ENCODE measurements around the gene LIN52.

LIN52 gene

DNA sequence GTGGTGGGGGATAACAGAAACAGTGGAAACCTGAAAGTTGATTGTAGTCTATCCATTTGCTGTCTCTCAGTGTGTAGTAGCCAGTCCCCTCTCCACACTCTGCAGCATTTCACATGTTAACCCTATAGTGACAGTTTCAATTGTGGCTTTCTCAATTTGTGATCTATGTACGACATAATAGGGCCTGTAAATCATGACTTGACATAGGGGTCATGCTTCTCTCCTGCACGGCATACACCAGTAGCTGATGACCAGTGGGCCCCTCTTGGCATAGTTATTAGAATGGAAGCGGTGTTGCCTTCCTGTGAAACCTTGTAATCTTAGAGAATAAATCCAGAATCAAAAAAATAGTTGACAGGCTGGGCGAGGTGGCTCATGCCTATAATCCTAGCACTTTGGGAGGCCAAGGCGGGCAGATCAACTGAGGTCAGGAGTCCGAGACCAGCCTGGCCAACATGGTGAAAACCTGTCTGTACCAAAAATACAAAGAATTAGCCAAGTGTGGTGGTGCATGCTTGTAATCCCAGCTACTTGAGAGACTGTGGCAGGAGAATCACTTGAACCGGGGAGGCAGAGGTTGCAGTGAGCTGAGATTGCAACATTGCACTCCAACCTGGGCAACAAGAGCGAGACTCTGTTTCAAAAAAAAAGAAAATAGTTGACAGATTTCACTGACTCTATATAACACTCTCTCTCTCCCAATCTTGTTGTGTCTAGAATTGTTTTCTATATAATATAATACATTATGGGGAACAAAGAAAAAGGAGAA is 109.9 kb downstream of the LIN52 start:
- DNase-seq (ENCODE audit: low read depth): no peak

DNA sequence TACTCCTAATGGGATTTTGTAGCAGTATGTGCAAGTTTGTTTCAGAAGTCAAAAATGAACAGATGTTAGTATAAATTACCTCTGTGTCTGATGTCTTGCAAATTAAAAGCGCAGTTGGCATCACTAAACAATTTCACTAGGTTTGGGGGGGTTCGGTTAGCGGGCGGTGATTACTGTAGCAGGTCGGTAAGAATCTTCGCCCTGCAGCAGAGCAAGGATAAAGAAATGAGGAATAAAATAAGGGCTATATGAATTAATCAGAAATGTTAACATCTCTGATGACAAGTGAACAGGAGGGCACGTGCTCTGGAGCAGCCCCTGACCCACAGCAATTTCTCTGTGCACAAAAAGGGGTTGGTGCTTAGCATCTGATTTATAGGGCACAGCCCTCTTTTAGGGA is 110.9 kb downstream of the LIN52 start:
- DNase-seq (ENCODE audit: low read depth): no peak

DNA sequence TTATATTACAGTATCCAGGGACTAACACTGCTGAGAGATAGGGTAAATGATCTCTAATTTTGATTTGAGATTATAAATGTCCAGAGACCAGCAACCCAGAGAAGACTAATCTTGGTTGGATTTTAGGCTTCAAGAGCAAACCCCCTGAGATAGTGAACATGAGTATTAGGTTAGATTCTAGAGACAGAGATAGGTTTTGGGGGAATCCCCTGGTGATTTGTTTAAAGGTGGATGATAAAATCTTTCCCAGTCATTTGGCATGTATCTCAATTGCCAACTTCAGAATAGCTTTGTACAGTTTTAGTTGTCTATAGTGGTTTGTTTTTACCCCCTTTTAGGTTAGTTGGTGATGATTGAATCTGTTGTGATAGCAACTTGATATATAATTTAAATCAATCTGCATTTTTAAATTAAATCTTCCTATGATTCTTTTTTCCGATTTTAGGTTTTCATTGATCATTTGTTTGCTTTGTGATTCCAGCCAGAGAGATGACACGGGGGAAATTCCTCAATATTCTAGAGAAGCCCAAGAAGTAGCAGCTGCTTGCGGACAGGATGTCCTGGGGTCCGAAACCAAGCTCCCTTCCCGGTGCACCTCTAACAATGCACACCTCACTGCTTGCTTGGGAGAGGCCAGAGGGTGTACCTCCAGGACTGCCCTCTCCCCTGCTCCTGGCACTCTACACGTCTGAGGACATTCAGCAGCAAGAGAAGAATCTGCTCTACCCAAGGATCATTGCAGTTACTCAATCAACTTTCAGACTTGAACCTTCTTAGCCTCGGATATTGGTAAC is 113.9 kb downstream of the LIN52 start:
- no peak for DNase-seq (ENCODE audit: low read depth)

DNA sequence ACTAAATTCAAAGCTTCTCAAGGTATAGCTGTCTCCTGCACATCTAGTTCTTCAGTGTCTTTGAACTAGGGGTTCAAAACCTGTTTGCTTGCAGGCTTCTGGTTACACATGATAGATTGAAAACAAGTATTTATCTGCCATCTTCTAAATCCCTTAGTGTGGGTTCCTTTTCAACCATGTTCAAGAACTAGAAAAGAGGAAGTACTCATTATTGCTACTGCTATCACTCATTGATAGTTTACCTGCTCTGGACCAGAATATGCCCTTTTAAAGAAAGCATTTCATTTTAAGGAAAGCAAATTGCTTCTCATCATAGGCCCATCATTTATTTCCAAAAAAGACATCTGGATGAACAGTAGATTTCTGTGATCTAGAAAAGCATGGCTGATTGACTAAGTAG is 117.4 kb downstream of the LIN52 start:
- DNase-seq (ENCODE audit: low read depth): no peak

DNA sequence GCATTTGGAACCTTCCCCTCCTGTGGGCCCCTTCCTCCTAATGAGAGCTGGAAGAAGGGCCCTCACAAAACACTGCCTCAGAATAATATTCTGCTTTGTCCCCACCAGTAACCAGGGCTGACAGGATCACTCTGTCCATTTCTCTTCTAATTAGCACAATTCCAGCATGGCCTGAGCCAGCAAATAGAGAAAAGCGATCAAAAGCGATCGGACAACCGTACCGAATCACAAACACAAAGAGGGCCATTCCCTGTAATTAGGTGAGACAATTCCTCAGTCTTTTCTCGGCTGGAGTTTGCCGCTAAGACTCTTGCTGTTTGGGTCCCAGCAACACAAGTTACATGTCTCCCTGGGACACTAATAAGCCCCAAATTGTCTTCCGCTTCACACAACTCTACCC is 118.9 kb downstream of the LIN52 start:
- DNase-seq (ENCODE audit: low read depth): no peak

DNA sequence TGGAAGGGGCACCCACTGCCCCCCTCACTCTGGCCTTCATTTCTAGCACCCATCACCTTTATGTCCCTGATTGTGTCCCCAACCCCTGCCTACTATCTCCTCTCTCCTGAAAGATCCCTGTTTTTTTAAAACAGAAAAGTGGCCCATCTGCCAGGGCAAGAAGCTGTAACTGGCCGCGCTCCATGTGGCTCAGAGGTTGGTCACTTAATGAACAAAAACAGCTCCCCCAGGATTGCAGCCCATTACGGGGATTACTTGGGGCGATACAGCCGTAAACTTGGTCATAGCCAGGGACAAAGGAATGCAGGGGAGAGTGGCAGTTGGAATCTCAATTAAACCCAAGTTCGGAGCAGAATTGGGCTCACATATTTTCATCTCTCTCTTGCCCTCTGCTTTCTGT is 119.7 kb downstream of the LIN52 start:
- no peak for DNase-seq (ENCODE audit: low read depth)

DNA sequence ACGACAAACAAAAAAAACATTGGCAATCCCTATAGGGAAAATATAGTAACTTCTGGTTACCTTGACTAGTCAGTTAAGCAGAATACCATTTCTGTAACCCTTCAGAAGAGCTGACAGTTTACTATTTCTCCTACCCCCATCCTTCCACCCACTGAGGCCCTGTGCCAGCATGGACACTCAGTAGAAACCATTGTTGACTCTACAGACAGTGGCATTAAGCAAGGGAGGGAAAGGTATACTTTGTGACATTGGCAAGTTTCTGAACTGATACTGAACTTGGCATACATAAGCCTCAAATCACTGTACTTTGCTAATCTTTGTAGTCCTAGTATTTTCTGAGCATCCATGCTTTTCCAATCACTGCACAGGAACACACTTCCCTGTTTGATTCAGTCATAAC is 121.1 kb downstream of the LIN52 start:
- DNase-seq (ENCODE audit: low read depth): no peak

DNA sequence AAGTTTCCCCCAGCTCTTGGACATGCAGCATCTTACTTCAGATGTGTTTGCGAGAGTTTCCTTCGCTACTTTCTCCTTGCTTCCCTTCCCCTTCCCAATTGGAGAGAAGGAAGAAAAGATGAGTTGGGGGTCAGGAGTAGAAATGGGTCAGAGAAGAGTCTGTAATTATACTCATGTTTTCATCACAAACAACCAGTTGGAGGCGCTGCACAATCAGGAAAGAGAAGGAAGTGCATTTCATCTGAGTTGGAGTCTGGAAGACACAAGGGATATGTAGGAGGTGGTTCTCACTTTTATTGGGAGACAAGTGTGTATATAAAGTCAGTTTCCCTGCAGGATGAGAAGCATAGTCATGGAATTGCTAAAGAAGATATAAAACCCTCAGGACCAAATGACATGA is 123.2 kb downstream of the LIN52 start:
- no peak for DNase-seq (ENCODE audit: low read depth)

DNA sequence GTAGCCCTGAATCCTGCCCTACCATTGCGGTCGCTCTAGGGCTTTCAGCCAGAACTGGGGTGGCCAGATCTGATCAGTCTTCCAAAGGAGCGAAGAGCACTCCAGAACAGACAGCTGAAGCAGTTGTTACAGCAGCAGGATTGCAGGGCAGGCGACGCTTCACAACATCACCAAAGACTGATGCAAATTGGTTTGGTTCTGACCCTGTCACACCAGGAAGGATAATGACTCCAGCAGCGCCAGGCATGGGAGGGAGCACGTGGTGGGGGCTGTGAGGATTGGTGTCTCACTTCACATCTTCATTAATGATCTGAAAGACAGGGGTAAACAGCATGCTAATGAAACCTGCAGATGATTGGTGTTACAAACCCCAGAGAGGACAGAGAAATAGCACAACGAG is 123.9 kb downstream of the LIN52 start:
- no peak for DNase-seq (ENCODE audit: low read depth)

DNA sequence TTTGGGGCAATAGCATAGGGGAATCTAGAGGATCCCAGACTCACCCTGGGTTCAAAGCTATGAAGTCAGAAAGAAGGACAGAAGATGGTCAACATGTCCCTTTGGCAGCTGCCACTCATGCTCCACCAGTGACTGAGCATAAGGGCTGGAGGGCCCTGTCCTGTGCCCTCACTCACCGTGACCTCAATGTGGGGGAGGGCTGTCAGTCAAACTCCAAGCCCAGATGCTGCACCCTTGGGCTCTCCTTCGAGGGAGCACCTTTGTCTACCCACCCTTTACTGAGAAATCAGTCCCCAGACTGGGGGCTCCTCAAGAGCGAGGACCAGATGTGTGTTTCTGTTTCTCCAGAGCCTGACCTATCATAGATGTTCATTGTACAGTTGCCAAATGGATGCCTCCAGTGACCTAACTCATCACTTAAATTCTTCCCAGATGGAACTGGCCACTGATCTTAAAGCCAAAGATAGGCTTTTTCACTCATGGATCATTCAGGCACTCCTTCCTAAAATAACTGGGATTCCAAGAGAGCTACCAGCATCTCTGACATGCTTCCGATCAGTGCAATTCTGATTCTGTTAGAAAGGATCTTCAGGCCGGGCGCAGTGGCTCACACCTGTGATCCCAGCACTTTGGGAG is 127.3 kb downstream of the LIN52 start:
- DNase-seq (ENCODE audit: low read depth): no peak

DNA sequence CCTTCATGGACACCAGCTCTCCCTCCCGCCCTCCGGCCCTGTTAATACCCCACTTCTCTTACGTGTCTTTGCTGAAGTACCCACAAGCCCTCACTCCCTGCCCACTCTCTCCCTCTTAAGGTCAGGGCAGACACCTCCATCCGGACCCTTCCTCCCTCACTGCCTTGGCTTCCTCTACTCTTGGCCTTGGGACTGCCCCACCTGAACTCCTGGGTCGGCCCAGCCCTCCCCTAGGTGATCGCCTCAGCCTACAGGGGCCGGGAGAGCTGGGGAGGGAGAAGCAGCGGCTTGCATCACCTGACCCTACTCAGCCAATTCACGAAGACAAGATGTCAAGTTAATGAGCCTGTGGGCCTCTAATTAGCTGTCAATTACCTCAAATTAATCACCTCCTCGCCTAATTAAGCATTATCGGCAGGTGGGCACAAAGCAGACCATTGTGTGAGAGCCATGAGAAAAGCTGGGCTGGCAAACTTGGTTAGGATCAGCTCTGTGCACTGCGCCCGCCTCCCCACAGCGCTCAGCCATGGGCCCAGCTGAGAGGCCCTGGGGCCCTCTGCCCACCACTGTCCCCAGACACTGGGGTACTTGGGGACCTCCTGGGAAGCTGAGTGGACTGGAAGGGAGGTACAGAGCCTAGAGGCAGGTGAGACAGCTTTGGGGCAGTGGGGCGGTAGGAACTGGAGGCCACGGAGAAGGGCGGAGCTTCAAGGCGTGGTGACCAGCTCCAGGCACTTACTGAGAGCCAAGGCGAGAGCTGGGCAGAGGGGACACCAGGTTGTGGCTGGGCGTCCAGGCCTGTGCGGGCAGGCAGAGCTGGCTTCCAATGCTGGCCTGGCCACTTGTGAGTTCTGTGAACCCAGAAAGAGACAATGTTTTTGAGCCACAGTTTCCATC is 129.4 kb downstream of the LIN52 start:
- no peak for DNase-seq (ENCODE audit: low read depth)

DNA sequence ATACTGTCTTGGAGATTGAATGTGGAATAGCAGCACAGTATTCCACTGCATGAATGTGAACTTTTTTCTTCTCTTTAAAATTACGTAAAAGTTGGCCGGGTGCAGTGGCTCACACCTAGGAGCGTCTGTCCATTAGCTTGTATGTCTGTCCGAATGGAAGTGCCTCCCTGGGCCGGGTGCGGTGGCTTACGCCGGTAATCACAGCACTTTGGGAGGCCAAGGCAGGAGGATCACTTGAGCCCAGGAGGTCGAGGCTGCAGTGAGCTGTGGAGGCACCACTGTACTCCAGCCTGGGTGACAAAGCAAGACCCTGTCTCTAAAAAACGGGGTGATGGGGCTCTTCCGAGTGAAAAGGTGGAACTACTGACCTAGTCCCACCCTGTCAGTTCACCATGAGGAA is 131.9 kb downstream of the LIN52 start:
- DNase-seq (ENCODE audit: low read depth): no peak

DNA sequence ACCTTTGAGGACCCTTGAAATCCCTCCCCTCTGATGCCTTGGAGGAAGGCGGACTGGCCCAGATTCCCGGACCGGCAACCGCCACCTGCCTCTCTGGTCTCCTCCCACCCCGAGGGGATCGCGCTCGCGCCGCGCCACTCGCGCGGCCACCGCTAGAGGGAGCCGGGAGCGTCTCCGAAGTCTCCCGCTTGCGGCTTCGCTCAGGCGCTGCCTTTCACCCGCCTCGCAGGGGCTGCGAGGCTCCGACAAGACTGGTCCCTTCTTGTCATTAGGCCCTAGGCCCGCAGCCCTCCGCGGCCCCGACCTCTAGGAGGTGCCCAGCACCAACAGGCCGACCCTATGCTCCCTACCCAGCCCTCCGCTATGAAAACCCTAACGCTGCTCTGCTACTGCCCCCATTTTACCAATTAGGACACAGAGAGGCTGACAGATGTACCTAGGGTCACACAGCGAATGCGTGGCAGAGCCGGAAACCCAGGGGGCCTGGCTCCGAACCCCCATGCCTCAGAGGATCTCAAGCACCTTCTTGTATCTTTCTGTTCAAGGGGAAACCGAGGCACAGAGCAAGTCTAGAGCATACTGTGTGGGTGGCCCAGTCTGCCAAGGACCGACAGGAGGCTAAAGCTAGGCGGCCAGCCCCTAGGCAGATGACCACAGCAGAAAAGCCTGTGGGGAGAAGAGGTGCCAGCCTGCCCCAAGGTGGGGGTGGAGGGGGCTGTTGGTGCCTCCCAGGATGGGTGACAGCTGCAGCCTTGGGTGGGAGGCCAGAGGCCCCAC is 133.1 kb downstream of the LIN52 start:
- DNase-seq (ENCODE audit: low read depth): peak; percentile 57

DNA sequence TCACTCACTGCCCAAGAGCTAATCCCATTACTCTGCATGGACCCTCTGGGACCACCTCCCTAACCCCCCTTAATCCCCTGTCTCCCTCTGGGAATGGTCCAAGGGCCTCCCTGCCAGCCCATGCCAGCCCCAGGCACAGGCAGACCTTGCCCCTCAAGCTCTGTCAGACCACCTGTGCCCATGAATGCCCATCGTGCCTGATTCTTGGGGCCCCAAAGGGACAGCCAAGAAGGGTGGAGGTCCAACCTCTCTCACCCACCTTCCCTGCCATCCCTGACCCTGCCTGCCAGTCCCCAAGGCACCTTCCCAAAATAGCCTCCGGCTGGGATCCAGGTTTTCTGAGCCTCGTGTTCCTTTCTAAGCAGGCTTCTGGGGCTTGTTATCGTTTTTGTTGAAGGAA is 133.7 kb downstream of the LIN52 start:
- DNase-seq (ENCODE audit: low read depth): no peak

DNA sequence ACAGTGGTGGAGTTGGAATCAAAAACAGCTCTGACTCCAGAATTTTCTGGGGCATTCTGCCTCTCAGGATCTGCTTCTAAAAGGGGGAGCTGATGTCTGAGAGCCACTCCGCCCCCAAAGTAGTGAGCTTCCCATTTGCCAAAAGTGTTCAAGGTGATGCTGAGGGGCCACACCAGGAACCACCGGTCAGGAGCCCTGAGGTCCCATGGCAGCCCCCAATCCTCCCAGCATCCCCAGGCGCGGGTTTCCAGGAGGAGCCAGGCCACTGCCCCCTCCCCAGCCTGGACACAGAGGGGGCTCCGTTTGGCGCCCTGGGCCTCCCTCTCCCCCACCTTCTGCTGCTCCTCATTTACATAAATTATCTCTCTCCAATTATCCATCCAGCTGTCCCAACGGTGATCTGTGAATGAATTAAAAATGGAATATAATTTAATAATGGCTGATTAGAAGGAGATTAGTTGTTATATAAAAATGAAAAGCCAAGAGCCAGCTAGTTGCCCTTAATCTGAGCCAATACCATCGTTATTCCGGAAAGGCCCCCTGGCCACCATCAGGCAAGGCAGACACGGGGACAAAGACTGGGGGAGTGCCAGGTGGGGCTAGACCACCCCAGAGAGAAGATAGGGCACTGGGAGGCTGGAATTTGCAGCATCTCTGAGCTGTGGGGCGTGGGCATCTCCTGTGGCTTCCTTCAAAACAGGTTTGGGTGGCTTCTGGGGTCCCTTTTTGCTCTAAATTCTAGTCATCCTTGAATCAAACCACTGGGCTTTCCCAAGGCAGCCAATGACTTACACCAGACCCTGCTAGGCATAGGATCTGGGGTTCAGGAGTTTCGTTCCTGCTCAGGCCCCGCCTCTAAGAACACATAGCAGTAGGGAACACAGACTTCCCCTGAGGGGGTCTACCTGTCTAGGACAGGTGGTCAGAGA is 134.8 kb downstream of the LIN52 start:
- DNase-seq (ENCODE audit: low read depth): no peak

DNA sequence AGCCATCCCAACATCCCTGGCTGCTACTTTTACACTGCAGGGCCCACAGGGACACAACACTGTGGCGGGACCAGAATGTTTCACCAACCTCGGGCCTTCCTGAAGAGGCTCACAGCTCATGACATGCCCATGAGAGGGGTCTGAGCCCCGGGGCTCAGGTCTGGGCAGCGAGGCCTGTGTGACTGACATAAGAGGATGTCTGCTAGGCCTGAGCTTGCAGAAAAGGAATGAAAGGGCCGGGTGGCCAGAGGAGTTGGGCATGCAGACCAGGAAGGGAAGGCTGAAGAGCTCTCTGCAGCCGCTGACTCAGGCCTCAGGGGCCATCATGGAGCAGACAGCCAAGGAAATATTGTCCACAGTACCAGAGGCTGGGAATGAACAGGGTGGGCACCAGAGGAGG is 136.2 kb downstream of the LIN52 start:
- DNase-seq (ENCODE audit: low read depth): no peak

DNA sequence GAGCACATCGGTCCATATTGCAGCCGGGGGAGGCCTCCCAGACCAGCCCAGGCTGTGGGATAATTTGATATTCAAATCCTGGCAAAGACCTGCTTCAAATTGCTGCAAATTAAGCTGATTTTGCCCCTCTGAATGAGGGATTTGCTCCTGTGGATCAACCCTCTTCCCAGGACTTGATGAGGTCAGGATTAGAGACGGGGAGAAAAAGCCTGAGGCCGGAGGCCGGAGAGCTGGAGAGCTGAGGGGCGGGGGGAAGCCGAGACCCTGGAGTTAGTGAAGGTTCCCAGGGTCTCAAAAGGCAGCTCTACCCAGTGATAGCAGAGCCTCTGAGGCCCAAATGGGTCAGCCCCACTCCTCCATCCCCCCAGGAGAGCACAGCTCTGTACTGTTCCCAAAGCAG is 137.0 kb downstream of the LIN52 start:
- no peak for DNase-seq (ENCODE audit: low read depth)

DNA sequence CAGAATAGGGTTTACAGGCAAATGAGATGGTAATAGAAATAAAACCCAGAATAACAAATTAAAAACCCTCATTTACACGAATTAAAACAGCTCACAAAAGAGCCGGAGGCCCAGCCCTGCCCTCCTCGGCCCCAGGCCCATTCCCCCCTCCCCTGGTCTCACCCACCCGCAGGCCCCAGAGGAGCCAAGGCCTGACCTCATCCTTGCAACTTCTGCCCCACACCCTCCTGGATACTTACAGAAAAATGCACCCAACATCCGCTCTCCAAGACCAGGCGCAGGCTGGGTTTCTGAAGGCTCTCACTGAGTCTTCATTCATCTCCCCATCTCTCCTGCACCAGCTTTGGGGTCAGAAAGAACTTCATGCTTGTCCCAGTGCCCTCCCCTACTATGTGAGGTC is 138.3 kb downstream of the LIN52 start:
- DNase-seq (ENCODE audit: low read depth): no peak

DNA sequence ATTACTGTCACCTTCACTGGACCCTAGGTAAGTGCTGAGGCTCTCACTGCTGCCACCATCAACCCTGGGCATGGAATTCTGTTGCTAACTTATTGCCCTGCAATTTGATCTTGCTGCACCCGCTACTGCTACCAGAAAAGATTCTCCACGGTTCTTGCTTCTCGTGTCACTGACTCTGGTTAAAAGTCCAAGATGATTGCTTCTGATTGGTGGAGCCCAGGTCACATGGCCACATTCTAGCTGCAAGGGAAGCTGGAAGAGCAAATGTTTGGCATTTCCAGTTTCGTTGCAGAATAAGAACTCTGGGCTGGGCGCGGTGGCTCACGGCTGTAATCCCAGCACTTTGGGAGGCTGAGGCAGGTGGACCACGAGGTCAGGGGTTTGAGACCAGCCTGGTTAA is 147.0 kb downstream of the LIN52 start:
- DNase-seq (ENCODE audit: low read depth): no peak

DNA sequence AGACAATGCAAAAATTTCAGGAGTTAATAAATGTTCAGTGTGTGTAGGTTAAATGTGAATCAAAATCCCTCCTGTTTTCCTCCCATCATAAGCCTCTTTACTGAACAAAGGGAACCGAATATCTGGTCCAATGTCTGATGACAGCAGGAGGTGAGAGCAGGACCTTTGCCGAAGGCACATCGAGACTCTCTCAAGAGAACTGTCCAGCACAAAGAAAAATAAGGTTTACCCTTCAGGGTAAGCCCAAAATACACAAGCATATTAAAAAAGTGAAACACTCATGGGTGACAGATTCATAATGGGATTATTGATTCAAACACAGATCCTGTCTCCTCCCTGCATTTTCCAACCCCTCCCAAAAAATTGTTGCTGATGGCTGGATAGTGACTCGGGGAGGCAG is 150.3 kb downstream of the LIN52 start:
- DNase-seq (ENCODE audit: low read depth): no peak
